HG03066 (cell line): ENCODE measurements around the gene CSNK2A2.

Experiments
- ATAC-seq: cut with Tn5 transposase; IDR thresholded peaks from one replicate; pipeline ENCODE4 v1.9.1; 2021; ENCODE audit warnings: low read depth; ENCODE audit not compliant: unreplicated experiment

The CSNK2A2 gene

GRCh38 chr16:58200004-58200797, 2.3 kb upstream of the CSNK2A2 start:
- ATAC-seq, result no peak

DNA sequence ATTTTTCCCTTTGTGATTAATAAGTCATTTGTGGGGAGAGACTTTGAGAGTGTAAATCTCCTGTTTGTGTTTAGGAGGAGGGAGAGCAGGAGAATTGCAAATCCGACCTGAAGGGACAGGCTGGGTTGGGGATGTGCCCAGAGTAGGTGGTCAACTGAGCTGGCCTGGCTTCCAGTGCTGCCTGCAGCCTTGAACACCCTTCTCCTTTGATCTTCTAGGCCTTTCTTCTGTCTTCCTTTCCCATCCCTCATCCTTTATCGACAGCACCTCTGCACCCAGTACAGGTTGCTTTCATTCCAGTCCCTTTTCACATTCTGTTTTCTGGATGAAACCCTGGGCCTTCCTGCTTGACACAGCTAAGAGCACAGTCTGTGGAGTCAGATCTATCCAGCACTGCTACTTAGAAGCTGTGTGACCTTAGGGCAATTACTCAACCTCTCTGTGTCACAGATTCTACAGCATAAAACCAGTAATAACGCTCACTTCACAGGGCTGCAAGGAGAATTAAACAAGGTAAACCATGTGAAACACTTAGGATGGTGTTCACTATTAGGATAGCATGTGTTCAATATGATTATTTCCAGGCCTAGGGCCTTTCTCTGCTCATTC, 1.0 kb upstream of the CSNK2A2 start:
- no peak for ATAC-seq

DNA sequence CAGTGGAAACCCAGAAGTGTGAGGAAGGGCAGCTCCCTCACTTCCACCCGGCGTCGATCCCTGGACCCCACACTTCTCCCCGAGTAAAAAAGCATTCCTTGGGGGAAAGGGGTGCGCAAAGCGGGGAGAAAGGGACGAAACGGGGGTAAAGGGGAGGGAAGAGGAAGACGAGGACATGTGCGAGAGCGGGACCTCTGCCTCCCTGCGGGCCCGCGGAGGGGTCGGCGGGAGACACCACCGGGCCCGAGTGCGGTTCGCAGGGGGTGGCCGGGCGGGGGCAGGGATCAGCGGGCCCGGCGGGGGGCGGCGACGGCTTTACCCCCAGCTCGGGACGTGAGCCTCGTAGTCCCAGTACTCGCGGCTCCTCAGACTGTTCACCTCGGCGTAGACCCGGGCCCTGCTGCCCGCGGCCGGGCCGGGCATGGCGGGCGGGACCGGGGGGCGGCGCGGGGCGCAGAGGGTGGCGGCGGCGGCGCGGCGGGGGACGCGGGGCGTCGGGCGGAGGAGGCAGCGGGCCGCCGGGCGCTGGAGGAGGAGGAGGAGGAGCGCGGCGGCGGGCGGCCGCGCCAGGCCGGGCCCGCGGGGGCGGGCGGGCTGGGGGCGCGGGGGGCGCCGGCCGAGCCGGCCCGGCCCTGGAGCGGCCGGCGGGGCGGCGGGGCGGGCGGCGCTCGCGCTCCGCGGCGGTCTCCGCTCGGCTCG, 443 bp downstream of the CSNK2A2 start:
- peak; percentile 23 for ATAC-seq

DNA sequence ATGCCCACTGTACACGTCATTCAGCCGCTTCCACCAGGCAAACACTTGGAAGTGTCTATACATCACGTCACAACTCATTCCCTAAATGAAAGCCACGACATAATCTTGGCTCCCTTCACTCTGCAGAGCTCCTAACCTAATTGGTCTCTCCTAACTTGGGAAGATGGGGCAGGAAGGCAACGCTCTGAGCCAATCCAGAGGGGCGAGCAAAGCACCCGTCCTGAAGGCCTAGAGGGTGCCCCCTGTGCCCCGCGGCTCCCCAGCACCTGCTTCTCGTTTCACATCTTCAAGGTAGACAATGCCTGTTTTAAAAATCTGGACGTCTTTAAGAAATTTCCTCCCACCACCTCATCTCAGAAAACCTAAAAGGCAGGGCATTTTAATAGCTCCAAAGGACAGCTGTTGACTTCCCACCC, 1.0 kb downstream of the CSNK2A2 start:
- ATAC-seq, result peak; percentile 19

- no peak for ATAC-seq
Measured at GRCh38 chr16:58195771-58196170, 2.1 kb downstream of the CSNK2A2 start.

DNA sequence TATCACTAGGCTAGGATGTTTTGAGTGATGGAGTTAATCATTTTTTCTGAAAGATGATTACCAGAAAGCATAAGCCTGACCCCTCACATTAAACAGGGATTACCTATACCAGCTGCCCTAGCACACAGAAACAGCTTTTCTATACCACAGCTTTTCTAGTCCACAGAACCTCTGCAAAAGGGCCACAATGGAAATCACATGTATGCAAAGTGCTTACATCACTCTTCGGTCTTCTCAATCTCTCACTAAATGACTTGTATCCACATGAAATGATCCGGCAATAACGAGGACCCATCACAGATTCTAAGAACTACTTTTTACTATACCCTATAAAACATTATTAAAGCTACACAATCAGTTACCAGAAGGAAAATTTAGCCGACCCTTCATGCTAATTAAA, 2.6 kb downstream of the CSNK2A2 start:
- ATAC-seq, result no peak

GRCh38 chr16:58194790-58195189, 3.1 kb downstream of the CSNK2A2 start:
- no peak for ATAC-seq

GRCh38 chr16:58187665-58188421, 10.1 kb downstream of the CSNK2A2 start:
- no peak for ATAC-seq

DNA sequence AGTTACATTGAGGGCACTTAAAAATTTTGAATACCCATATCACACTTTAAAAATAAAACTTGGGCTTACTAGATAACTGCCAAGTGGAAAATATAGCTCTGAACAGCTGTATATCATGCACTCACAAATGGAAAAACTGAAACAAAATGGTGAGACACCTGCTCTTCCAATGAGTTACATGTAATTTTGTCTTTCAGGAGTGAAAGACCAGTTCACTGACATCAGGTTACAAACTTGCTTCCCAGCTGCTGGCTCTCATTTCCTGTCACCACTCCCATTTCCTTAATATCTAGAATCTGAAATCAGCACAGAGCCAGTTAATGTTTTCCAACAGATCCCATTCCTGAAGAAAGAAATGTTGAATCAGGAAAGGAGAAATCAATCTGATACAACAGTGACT, 10.8 kb downstream of the CSNK2A2 start:
- no peak for ATAC-seq

DNA sequence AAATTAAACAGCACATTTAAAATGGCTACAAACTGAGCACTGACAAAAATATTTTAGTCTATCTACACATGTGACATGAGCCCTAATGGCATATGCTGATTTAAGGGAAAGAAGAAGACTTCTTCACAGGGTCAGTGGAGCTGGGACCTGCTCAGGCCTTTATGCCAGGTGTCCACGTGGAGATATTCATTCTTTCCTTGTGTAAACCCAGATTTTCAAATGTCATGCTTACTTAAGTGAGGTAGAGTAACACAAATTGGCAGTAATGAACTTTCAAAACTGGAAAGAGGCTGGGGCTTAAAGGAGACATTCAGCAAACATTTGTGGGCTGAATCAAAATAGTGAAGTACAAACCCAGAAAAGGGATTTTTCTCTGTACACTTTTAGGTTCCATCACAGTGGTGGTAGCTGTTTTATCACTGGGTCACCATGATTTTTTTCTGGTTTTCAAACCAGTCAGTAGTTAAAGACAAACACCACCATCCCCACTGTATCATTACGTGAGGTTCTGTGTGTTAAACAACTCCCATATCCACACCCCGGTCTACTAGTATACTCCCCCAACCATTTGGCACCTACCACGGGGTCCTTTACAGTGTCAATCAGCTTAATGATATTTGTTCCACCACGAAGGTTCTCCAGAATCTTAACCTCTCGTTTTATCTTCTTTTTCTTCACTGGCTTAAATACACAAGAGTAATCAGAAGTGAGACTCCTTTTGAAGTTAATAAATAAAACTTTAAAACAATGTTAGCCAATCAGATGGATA, 11.5 kb downstream of the CSNK2A2 start:
- ATAC-seq, result no peak

- no peak for ATAC-seq
Measured at GRCh38 chr16:58177353-58177710, 20.6 kb downstream of the CSNK2A2 start.

- no peak for ATAC-seq
Measured at GRCh38 chr16:58176608-58177352, 21.1 kb downstream of the CSNK2A2 start.

GRCh38 chr16:58170223-58170622, 27.7 kb downstream of the CSNK2A2 start:
- no peak for ATAC-seq

DNA sequence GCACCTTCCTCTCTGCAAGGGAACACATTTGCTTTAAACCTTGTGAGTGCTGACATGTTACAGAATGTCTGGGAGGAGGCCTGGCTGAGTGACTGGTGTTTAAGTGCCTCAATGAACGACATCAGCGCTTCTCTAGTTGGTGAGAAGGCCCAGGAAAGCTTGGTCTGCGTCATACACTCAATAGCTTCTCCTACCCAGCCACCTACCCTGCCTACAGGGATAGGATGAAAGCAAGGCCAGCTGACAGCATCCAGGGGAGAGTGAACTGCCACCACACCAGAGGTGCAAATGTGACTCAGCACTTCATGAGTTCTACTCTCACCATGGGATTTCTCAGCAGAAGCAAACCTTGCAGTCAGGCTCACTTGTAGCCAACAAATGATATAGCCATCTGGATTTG, 37.1 kb downstream of the CSNK2A2 start:
- ATAC-seq, result no peak

GRCh38 chr16:58158725-58159124, 39.2 kb downstream of the CSNK2A2 start:
- ATAC-seq, result no peak

DNA sequence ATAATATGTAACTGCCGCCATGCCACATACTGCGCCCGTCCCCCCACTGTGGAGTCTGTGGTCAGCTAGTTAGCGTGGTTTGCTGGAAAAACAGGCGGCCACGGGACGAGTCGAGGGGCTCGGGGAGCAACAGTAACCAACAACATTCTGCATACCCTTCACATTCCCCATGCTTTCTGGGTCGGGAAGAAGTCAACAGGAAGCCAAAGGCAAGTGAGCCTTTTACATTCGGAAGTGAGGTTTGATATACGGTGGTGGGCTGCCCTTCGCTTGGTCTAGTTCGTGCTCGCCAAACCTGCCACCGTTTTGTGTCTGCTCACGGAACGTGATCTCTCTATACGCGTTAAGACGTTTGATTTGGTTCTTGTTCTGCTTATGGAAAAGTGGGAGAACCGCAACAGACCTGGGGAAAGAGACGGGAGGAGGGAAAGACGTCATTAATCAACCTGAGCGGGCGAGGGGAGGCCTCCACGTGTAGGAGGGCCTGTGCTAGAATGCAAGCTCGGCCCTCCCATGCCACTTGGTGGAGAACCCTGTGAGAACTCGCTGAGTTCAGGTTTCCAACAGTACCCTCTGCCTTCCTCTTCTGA, 39.9 kb downstream of the CSNK2A2 start:
- no peak for ATAC-seq

GRCh38 chr16:58157239-58157638, 40.7 kb downstream of the CSNK2A2 start:
- ATAC-seq, result no peak

GRCh38 chr16:58155839-58156238, 42.1 kb downstream of the CSNK2A2 start:
- ATAC-seq, result no peak

GRCh38 chr16:58154345-58154744, 43.6 kb downstream of the CSNK2A2 start:
- ATAC-seq, result no peak
